SK-N-SH treated with all-trans-retinoic acid at 6 μM for 48 hours (cell line): ENCODE results near the gene SPATA20.
A peak's percentile ranks its signal among the peaks of the same experiment; 100 is the strongest.

Experiments used
- ATAC-seq: fragments of 200-7000 bp; cut with Tn5 transposase; 3 replicates; pipeline ENCODE4 v1.9.1; 2020; ENCODE audit warnings: mild to moderate bottlenecking, moderate library complexity
- ARNTL ChIP-seq: fragments of 450-650 bp; formaldehyde crosslinking; IDR thresholded peaks from 2 replicates; pipeline ENCODE4 v1.5.0; 2020; ENCODE audit warnings: low read depth, mild to moderate bottlenecking, moderate library complexity, borderline replicate concordance
- BACH2 ChIP-seq: fragments of 250-450 bp; sonication (Bioruptor Pico); IDR thresholded peaks from 2 replicates; pipeline ENCODE4 v1.9.0; 2021; ENCODE audit warnings: mild to moderate bottlenecking, borderline replicate concordance
- CSDC2 ChIP-seq: fragments of 250-450 bp; sonication (Bioruptor Pico); IDR thresholded peaks from 2 replicates; pipeline ENCODE4 v1.5.0; 2020; ENCODE audit warnings: mild to moderate bottlenecking, moderate library complexity
- ESRRG ChIP-seq: fragments of 250-450 bp; sonication (Bioruptor Pico); IDR thresholded peaks from 2 replicates; pipeline ENCODE4 v1.6.1; 2021; ENCODE audit warnings: mild to moderate bottlenecking
- GLIS3 ChIP-seq: fragments of 250-450 bp; sonication (Bioruptor Pico); IDR thresholded peaks from 2 replicates; pipeline ENCODE4 v1.5.0; 2020; ENCODE audit warnings: mild to moderate bottlenecking, moderate library complexity
- ISL1 ChIP-seq: fragments of 250-450 bp; sonication (Bioruptor Pico); IDR thresholded peaks from 2 replicates; pipeline ENCODE4 v2.1.2; 2022; ENCODE audit warnings: mild to moderate bottlenecking, moderate library complexity
- OSR1 ChIP-seq: fragments of 250-450 bp; sonication (Bioruptor Pico); IDR thresholded peaks from 2 replicates; pipeline ENCODE4 v1.8.0; 2022; ENCODE audit warnings: moderate library complexity, mild to moderate bottlenecking, inconsistent platforms
- PPARA ChIP-seq: fragments of 250-450 bp; sonication (Bioruptor Pico); IDR thresholded peaks from 2 replicates; pipeline ENCODE4 v1.5.0; 2020; ENCODE audit warnings: mild to moderate bottlenecking, borderline replicate concordance
- RARB ChIP-seq: fragments of 250-450 bp; sonication (Bioruptor Pico); IDR thresholded peaks from 2 replicates; pipeline ENCODE4 v1.8.0; 2021; ENCODE audit warnings: mild to moderate bottlenecking, moderate library complexity
- SNAI2 ChIP-seq: fragments of 250-450 bp; sonication (Bioruptor Pico); IDR thresholded peaks from 2 replicates; pipeline ENCODE4 v1.5.0; 2020; ENCODE audit warnings: mild to moderate bottlenecking, moderate library complexity
- TCF4 ChIP-seq: fragments of 250-450 bp; sonication (Bioruptor Pico); IDR thresholded peaks from 2 replicates; pipeline ENCODE4 v1.8.0; 2021; ENCODE audit warnings: mild to moderate bottlenecking, moderate library complexity, borderline replicate concordance
- TOX ChIP-seq: fragments of 250-450 bp; sonication (Bioruptor Pico); IDR thresholded peaks from 2 replicates; pipeline ENCODE4 v1.8.0; 2021; ENCODE audit warnings: mild to moderate bottlenecking, moderate library complexity, borderline replicate concordance
- ZC3H10 ChIP-seq: fragments of 250-450 bp; sonication (Bioruptor Pico); IDR thresholded peaks from 2 replicates; pipeline ENCODE4 v1.5.1; 2021; ENCODE audit warnings: mild to moderate bottlenecking, moderate library complexity
- ZFP3 ChIP-seq: fragments of 250-450 bp; sonication (Bioruptor Pico); IDR thresholded peaks from 2 replicates; pipeline ENCODE4 v1.5.0; 2020; ENCODE audit warnings: mild to moderate bottlenecking, moderate library complexity
- ZFP30 ChIP-seq: fragments of 450-650 bp; formaldehyde crosslinking; IDR thresholded peaks from 2 replicates; pipeline ENCODE4 v1.5.0; 2022; ENCODE audit warnings: mild to moderate bottlenecking, moderate library complexity
- ZNF565 ChIP-seq: fragments of 450-650 bp; formaldehyde crosslinking; conservative IDR thresholded peaks from 2 replicates; pipeline ENCODE4 v1.5.0; 2020; ENCODE audit warnings: low read depth, mild to moderate bottlenecking, moderate library complexity
- ZNF70 ChIP-seq: fragments of 450-650 bp; formaldehyde crosslinking; IDR thresholded peaks from 2 replicates; pipeline ENCODE4 v1.5.0; 2020; ENCODE audit warnings: mild to moderate bottlenecking, moderate library complexity
- ZNF8 ChIP-seq: fragments of 450-650 bp; formaldehyde crosslinking; IDR thresholded peaks from 2 replicates; pipeline ENCODE4 v1.5.0; 2020; ENCODE audit warnings: mild to moderate bottlenecking, moderate library complexity
- TF ChIP-seq, protein P1 (sequence below): fragments of 250-450 bp; sonication (Bioruptor Pico); IDR thresholded peaks from 2 replicates; pipeline ENCODE4 v1.8.0; 2021; ENCODE audit warnings: low read depth, mild to moderate bottlenecking, moderate library complexity, borderline replicate concordance
- TF ChIP-seq, protein P2 (sequence below): fragments of 250-450 bp; sonication (Bioruptor Pico); IDR thresholded peaks from 2 replicates; pipeline ENCODE4 v1.5.0; 2020; ENCODE audit warnings: mild to moderate bottlenecking, moderate library complexity
- TF ChIP-seq, protein P3 (sequence below): fragments of 250-450 bp; sonication (Bioruptor Pico); IDR thresholded peaks from 2 replicates; pipeline ENCODE4 v1.8.0; 2020; ENCODE audit warnings: mild to moderate bottlenecking, moderate library complexity, borderline replicate concordance

Gene SPATA20

DNA sequence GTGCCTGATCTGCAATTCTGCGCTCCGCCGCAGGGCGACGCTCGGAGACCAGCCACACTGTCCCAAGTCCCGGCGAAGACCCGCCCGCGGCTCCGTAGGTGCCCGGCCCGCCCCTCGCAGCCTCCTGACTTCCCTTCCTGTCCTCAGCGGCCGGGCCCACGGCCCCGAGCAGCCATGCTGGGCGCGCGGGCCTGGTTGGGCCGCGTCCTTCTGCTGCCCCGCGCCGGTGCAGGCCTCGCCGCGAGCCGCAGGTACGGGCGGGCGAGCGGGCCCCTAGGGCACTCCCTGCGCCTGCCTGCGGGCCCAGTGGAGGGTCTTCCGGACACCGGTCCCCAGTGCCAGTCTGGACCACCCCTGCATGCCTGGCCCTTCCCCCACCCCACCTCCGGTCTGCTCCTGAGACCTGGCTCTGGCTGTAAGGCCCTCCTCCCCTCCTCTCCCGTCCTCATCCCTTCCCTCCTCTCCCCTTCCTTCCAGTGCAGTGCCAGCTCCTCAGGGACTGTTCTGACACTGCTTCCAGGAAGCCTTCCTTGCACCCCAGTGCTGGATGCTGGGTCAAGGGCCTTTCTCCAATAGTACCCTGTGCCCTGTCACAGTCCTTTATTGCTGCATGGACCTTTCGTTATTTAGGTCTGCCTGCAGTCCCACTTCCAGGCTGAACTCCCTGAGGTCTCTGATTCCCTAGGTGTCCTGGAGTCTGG is at the start of gene SPATA20:
SPATA20 (plus strand) TSS at position 140 of the 701 bp plus-strand sequence; CDS start at position 175, 35 bp downstream.
- ATAC-seq = peak; percentile 92
- TF ChIP-seq, protein P1, sequence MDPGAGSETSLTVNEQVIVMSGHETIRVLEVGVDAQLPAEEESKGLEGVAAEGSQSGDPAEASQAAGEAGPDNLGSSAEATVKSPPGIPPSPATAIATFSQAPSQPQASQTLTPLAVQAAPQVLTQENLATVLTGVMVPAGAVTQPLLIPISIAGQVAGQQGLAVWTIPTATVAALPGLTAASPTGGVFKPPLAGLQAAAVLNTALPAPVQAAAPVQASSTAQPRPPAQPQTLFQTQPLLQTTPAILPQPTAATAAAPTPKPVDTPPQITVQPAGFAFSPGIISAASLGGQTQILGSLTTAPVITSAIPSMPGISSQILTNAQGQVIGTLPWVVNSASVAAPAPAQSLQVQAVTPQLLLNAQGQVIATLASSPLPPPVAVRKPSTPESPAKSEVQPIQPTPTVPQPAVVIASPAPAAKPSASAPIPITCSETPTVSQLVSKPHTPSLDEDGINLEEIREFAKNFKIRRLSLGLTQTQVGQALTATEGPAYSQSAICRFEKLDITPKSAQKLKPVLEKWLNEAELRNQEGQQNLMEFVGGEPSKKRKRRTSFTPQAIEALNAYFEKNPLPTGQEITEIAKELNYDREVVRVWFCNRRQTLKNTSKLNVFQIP = no peak
- TF ChIP-seq ZC3H10 (CRISPR knock-in tag) (no peak), ZFP30 (no peak), TOX (CRISPR knock-in tag) (no peak), CSDC2 (CRISPR knock-in tag) (no peak), PPARA (CRISPR knock-in tag) (no peak), ZFP3 (CRISPR knock-in tag) (peak; percentile 40), GLIS3 (CRISPR knock-in tag) (no peak), OSR1 (no peak), BACH2 (no peak), SNAI2 (CRISPR knock-in tag) (peak; percentile 28; the same call in 1 of the 2 replicates), TCF4 (CRISPR knock-in tag) (no peak), ARNTL (CRISPR knock-in tag) (no peak), ZNF70 (CRISPR knock-in tag) (no peak), ISL1 (CRISPR knock-in tag) (no peak)
- TF ChIP-seq, protein P2, sequence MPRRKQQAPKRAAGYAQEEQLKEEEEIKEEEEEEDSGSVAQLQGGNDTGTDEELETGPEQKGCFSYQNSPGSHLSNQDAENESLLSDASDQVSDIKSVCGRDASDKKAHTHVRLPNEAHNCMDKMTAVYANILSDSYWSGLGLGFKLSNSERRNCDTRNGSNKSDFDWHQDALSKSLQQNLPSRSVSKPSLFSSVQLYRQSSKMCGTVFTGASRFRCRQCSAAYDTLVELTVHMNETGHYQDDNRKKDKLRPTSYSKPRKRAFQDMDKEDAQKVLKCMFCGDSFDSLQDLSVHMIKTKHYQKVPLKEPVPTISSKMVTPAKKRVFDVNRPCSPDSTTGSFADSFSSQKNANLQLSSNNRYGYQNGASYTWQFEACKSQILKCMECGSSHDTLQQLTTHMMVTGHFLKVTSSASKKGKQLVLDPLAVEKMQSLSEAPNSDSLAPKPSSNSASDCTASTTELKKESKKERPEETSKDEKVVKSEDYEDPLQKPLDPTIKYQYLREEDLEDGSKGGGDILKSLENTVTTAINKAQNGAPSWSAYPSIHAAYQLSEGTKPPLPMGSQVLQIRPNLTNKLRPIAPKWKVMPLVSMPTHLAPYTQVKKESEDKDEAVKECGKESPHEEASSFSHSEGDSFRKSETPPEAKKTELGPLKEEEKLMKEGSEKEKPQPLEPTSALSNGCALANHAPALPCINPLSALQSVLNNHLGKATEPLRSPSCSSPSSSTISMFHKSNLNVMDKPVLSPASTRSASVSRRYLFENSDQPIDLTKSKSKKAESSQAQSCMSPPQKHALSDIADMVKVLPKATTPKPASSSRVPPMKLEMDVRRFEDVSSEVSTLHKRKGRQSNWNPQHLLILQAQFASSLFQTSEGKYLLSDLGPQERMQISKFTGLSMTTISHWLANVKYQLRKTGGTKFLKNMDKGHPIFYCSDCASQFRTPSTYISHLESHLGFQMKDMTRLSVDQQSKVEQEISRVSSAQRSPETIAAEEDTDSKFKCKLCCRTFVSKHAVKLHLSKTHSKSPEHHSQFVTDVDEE (CRISPR knock-in tag) = peak; percentile 72

DNA sequence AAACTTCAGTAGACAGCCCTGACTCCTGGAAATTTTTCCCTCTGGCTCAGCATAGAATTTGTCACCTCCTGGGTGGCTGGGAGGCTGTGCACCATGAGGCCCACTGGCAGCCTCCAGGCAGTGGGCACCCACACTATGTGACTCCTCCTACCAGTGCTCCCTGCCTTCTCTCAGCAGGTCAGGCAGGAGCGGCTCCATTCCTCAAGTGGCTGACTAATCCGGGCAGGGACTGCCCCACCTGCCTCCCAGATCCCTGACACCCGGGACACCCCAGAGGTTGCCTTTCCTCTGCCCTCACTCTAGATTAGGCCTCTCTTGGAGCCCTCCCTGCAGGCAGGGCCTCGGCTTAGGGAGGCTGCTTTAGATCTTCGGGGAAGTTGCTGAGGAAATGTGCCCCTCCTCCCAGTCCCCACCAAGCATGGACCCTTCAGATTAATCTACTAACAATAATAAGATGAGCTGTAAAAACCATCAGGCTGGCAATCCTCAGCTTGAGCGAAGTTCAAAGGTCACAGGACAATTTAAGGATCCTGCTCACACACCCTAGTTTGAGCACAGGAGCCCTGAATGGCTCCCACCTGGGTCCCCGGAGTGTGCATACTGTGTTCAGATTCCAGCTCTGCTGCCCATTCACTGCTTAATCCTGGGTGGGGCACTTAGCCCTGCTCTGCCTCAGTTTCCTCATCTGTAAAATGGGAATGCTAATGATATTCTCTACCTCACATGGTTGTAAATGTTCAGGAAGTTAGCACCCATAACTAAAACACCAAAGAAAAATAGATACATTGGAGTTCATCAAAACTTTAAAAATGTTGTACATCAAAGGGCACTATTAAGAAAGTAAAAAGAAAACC is 48.7 kb upstream of the SPATA20 start:
- TF ChIP-seq ZFP3 (CRISPR knock-in tag) = no peak
- TF ChIP-seq ESRRG (CRISPR knock-in tag) = no peak
- TF ChIP-seq GLIS3 (CRISPR knock-in tag) = no peak
- TF ChIP-seq, protein P3, sequence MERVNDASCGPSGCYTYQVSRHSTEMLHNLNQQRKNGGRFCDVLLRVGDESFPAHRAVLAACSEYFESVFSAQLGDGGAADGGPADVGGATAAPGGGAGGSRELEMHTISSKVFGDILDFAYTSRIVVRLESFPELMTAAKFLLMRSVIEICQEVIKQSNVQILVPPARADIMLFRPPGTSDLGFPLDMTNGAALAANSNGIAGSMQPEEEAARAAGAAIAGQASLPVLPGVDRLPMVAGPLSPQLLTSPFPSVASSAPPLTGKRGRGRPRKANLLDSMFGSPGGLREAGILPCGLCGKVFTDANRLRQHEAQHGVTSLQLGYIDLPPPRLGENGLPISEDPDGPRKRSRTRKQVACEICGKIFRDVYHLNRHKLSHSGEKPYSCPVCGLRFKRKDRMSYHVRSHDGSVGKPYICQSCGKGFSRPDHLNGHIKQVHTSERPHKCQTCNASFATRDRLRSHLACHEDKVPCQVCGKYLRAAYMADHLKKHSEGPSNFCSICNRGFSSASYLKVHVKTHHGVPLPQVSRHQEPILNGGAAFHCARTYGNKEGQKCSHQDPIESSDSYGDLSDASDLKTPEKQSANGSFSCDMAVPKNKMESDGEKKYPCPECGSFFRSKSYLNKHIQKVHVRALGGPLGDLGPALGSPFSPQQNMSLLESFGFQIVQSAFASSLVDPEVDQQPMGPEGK (CRISPR knock-in tag) = no peak
- no peak for TF ChIP-seq ZC3H10 (CRISPR knock-in tag)
- no peak for TF ChIP-seq PPARA (CRISPR knock-in tag)
- TF ChIP-seq ZNF565 (CRISPR knock-in tag) = no peak
- no peak for TF ChIP-seq ISL1 (CRISPR knock-in tag)
- no peak for TF ChIP-seq ZNF70 (CRISPR knock-in tag)
- TF ChIP-seq SNAI2 (CRISPR knock-in tag) = no peak
- TF ChIP-seq RARB (CRISPR knock-in tag) = no peak
- no peak for TF ChIP-seq ZFP30
- TF ChIP-seq CSDC2 (CRISPR knock-in tag) = no peak
- TF ChIP-seq TCF4 (CRISPR knock-in tag) = no peak
- no peak for TF ChIP-seq ARNTL (CRISPR knock-in tag)
- TF ChIP-seq, protein P1 = no peak
- no peak for TF ChIP-seq ZNF8
- no peak for TF ChIP-seq TOX (CRISPR knock-in tag)
- no peak for ATAC-seq
